Measurements from ENCODE around the gene SLK.

The SLK gene

DNA sequence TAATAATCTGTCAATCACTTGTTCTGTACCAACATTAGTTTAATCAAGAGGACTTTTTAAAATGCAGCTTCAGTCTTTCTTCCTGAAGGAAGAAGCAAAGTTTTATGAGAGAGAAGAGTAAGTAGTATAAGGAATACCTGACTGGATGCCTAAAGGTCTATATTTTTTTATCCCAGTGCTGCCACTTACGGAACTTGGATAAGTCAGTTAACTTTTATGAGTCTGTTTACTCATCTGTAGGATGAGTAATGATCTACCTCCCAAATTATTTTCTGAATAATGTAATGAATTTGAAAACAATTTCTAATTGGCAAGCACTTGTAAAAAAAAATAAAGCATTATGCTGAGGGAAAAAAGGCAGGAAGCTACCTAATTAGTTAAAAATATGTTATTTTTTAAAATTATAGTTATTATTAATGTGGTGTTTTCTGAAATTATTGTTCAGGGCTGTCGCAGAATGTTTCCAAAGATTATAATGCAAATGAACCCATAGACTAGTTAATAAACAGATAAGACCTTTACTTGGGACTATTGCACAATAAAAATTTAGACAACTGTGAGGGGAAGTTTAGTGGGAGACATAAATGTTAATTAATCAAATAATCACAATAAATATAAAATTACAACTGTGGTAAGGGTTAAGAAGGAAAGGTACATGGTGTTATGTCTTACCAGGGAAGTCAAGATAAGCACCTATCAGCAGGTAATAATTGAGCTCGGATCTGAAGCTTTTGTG is 24.6 kb downstream of the SLK start:
- DNase-seq, result no peak

DNA sequence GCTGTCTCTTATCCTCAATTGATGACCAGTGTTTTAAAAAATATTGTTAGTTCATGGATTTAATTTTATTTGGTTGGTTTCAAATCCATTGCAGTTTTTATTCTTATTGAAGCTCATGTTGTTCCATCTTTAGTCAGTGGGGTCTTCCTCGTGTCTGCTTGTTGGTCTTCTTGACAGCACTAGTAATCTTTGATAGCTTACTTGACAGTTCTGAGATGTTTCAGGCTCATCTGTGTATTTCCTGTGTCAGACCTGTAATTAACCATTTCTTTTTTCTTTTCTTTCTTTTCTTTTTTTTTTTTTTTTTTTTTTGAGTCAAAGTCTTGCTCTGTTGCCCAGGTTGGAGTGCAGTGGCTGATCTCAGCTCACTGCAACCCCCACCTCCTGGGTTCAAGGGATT is 28.2 kb downstream of the SLK start:
- no peak for DNase-seq

DNA sequence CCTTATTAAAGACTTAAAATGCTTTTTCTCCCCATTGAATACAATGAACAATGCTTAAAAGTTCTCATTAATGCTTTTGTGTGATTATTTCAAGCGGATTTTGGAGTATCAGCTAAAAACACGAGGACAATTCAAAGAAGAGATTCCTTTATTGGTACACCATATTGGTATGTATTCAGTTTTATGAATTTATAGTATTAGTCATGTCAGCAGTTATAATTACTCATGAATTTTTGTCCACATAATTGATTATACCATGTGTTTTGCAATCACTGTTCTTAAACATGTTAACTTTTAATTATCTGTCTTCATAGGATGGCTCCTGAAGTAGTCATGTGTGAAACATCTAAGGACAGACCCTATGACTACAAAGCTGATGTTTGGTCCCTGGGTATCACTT is 31.9 kb downstream of the SLK start:
- no peak for DNase-seq

DNA sequence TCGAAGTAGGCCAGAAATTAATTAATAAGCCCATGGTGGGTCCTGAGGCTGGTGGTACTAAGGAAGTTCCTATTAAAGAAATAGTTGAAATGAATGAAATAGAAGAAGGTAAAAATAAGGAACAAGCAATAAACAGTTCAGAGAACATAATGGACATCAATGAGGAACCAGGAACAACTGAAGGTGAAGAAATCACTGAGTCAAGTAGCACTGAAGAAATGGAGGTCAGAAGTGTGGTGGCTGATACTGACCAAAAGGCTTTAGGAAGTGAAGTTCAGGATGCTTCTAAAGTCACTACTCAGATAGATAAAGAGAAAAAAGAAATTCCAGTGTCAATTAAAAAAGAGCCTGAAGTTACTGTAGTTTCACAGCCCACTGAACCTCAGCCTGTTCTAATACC is 36.0 kb downstream of the SLK start:
- no peak for DNase-seq

DNA sequence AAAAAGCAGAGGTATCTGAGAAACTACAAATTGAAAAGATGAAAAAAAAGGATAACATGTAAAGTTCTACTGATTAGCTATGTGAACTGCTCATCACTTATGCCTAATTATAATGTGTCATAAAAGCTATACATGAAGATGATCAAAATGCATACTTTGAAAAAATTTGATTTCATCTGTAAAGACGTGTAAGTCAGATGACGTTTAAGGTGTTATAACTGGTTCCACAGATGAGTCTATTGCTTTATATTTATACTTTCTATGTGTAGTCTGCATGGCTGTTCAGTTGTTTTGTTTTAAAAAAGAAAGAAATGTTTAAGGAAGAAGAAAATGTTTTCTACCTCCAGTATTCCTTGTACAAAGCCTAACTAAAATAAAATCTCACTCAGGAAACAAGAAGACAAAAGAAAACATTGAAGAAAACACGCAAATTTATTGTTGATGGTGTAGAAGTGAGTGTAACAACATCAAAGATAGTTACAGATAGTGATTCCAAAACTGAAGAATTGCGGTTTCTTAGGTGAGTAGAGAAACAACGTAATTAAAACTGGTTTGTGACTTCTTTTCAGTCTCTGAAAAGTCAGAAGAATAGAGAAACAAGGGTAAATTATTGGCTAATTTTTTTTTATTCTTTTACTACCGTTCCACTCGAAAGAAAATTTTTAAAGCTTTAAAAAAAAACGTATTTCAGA is 38.4 kb downstream of the SLK start:
- no peak for DNase-seq

DNA sequence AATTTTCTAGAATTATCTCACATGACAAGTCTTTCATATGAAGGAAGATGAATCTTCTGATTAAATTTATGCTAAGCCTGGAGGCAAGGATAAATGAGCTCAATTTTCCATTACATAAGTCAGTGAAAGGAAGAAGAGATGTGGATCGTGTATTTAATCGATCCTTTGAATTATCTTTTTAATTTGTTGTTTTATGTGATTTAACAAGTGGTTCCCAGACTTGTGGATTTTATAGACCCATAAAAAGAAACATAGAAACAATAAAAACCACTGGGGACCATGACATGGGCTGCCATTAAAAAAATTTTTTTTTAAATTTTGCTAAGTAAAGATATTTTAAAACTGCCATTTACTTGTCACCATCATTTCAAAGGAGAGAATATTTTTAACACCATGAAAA is 45.0 kb downstream of the SLK start:
- no peak for DNase-seq

DNA sequence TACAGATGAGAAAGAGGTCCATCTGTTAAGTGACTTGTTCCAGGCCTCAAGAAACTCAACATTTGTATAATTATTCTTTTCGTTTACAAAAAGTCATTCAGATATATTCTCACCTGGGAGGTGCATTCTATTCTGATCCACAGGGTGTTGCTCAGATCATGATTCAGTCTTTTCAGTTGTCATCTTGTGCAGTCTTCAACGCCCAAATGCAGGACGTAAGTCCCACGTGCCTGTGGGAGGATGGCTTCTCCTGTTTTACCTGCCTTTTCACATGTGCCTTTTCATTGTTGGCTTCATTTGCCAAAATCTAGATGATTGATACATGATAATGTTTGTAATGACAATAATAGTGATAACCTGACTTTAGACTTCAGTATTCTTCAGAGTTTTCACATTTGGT is 46.5 kb downstream of the SLK start:
- no peak for DNase-seq

DNA sequence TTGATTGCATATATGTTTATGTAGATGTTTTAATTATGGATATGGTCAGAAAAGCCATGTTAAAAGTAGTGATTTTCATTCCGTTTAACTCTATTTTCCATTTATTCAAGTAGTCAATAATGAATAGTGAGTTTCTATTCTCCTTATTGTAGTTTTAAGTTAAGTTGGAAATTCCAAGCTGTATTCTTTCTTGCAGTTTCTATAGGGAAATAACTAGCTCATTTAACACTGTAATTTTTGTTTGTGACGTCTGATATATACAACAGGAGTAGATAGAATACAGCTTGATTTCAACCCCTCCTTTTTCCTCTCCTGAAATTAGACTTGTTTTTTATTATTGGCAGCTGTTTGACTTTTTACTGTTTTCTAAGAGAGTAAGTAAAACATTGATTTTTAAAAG is 47.2 kb downstream of the SLK start:
- DNase-seq, result no peak

DNA sequence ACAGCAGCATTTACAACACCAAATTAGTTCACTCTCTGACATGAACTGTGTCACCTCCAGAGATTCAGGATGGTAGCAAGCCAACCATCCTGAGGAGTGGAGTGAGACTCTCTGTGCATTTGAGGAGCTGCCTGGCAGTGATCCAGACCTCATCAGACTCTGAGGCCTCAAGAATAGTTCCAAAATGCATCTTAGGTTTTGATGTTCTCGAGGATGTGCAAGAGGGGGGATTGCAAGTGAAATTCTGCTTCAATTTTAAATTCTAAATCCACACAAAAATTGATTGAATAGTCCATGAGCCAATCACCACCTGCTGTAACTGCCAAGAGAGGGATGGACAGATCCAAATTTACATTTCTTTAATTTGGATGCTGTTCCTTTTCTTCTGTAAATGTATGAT is 49.7 kb downstream of the SLK start:
- no peak for DNase-seq

DNA sequence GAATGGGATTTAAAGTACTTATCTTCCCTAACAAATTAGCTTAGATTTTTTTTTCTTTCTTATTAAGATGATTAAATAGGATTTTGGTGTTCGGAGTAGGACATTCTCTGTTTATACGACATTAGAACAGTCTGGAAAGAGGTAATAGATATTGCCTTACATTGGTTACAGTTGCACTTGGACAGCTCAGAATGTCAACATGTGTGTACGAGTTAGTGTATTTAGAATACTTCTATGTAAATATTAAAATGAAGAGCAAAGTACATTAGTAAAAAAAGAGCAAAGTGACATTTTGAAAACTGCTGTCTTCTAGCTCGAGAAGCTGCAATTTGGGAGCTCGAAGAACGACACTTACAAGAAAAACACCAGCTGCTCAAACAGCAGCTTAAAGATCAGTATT is 51.5 kb downstream of the SLK start:
- DNase-seq, result no peak

DNA sequence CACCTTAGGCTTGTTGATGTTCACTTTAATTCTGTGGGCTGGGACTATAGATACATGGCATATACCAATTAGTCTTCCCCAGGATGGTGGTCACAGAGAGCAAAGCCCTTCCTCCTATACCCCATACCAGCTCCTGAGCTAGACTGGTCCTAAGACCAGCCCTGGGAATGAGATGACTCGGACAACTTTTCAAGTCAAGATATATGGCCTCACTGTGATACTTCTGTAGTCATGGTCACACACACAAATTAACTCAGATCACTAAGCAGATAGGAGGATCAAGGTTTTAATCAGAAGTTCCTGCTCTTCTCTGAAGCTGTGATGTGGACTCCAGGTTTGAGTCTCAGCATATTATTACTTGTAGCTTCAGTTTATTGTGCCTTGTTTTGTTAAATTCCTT is 53.1 kb downstream of the SLK start:
- DNase-seq, result no peak

DNA sequence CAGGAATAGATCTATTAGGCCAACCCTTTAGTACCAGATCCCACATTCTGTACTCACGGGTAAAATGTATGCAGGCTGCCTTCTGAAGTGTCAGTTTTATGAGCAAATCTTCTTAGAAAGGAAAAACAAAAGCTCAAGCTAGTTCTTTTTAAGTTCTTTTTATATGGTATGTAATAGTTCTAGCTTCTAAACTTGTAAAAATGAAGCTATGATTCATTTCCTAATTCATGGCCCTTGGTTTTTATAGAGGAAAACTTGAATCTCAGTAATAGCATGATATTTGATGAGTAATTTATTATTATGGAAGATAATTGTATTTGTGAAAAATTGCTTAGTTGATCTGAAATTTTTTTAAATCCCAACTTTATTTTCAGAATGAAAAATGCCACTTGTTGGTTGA is 54.3 kb downstream of the SLK start:
- no peak for DNase-seq

DNA sequence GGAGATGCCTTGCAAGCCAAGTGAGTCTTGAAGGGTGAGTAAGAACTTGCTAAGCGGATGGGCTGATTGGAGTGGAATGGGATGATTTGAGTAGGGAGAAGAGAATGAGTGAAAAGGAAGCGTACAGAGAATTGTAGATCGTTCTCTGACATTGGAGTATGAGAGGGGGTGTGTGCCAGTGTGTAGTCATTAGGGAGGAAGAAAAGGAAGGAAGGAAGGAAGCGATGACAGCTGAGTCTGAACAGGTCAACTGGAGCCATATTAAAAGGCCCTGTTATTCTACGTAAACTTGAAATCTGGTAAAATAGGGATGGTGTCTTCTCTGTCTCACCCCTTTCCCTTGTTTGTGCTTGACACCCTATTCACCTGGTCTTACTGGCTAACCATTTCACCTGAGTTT is 55.1 kb downstream of the SLK start:
- DNase-seq, result no peak

DNA sequence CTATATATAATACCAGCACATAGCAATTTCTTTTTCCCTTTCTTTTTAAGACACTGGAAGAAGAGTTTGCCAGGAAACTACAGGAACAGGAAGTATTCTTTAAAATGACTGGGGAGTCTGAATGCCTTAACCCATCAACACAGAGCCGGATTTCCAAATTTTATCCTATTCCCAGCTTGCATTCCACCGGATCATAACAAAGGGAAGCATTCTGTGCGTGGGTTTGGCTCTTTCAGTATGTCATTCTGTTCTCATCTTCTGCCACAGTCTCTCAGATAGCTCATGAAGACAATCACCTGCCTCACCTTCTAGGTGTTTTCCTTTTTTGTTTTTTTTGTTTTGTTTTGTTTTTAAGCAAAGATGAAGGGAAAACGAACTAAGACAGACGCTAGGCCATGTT is 58.6 kb downstream of the SLK start:
- DNase-seq, result no peak

DNA sequence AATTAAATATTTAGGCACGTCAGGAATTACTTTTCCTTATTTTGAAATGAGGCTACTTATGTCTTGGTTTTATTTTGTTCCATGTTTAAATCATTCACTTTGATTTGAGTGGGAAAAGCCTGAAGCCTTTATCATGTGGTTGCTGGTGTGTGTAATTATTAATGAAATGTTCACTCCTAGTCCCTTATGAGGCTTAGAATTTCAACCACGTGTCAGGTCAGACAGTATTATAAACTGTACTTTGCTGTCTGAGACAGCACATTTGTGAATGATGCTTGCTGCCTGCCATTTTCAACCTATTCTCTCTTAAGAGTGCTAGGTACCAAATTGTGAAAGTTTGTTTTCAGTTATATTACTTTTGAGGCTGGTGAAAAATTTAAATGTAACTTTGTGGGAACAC is 59.8 kb downstream of the SLK start:
- DNase-seq, result no peak

DNA sequence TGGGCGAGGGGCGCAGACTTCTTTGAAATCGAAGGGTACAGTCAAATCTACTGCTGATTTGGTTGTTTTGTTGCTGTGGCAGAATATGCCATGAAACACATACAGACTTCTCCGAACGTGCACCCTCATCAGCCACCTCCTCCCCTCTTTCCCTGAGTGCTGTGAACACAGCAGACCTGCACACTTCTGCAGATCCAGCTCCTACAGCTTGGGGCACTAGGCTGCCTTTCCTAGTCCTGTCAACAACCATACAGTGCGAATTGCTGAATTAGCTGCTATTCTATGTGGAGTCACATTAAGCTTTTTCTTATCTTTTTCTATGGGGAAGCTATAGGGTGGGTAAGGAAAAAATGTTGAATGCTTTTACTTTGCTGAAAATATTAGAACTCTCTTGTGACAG is 61.2 kb downstream of the SLK start:
- no peak for DNase-seq

DNA sequence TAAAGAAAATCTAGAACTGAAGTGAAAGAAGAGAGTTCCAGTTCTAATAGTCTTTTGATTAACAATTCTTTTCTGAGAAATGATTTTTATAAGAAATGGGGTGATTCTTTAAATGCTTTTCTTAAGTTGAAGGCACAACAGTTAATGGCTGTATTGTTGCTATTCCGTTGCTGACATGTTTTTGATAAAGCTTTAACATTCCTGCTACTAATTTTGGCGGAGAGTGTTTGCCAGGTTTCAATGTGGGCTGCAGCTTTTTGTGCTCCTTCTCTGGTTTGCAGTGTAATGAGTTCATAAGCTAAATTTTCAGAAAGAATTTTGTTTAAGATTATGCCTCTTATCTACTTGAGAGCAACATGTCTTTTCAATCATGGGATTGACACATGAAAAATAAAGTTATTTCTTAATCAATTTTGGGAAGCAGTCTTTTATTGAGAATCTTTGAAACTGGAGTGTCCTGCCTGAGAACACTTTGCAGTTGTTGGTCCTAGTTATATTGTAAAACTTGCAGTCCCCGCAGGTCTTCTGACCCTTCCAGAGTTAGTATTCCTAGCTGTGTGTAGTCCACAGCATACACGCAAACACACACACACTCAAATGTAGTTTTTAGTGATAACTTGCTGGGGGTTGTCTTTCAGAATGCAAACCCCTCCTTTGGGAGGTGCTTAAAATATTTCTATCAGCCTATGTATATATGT is 62.0 kb downstream of the SLK start:
- DNase-seq, result no peak

DNA sequence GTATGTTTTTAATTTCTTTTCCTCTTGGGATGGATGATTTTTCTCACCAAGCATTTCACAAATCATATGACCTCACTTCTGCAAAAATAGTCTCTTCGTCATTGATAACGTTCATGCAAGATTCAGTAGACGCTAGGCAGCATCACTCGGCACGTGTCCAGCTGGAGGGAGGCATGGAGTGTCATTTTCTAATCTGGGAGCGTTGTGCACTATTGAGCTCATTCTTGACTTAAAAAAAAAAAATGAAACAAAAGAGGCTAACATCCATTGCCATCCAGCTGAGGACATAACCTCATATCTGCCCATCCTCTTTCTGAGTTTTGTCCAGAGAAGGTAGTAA is 62.6 kb downstream of the SLK start:
- DNase-seq, result no peak

DNA sequence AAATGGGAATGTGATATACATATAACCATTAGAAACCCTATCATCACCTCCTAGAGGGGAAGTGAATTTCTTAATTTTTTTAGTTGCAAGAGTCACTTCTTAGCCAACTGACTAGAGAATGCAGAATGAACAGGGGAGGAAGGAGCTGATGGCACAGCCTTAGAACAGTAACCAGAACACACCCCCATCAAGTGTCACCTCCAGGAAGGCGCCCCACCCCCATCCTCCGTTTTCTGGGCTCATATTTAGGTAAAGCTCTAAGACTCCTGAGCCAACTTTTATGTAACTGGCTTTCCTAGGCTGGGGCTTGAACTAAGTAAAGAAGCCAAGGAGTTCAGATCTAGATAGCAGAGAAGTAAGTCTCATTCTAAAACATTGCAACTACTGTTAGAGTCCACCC is 64.7 kb downstream of the SLK start:
- no peak for DNase-seq

DNA sequence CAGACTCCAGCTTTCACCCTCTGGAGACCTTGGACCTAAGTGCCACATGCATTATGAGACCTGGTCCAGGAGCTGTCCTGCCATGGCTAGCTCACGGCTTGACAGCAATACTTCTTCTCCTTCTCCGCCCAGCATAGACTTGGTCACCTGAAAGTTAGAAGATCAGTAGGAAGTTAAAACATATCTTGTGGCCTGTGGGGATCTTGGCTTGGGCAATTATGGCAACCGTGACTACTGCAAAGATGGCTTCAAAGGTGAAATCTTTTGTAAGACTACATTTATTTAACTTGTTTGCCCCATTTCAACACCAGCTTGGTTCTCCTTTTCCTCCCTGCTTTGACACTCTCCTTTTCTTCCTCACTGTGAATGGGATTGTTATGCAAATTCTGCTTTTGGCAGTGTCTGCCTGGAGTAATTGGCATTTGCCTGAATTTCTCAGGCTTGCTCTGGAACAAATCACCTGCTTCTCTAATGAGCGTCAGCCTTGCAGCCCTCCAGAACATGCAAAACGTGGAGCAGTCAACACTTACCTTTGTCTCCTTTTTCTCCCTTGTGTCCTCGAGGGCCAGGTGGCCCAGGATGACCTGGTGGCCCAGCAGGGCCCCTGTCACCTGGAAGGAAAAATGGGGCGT is 65.3 kb downstream of the SLK start:
- DNase-seq, result no peak

DNA sequence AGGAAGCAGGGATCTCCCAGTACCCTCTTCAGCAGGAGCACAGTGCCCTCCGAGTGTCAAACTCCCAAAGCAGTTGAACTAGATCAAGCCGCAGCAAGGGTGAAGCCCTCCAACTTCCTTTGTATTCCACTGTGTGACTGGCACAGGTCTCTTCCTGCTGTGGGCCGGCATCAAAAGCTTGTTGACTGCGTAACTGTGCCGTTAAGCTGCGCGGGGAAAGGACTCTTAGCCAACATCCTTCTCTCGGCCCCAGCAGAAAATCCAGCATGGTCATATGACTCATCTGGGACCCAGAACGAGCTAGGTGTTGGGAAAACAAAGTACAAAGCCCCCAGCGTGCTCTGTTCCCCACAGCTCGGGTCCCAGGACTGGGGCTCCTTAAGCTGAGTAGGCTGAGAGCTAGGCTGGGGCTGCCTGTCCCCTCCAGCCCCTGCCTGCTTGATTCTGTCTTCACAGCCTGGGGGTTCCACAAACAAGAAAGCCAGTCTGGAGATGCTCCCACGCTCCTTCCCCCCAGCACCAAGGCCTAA is 66.5 kb downstream of the SLK start:
- no peak for DNase-seq

DNA sequence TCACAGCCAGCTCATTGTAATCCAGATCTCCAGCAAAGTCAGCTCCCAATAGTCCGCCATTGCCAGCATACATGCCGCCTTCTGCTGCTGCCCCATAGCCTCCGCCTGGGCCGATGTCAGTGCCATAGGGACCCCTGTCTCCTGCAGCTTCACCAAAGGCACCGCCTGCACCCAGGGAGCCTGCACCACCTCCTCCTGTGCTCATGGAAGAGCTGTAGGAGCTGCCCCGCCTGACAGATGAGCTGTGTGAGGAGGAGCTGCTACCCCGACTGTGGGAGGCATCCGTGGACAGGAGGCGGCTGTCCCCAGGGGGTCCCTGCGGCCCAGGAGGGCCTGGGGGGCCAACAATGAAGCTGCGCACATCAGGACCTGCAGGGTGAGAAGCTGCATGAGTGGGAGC is 67.0 kb downstream of the SLK start:
- DNase-seq, result no peak

DNA sequence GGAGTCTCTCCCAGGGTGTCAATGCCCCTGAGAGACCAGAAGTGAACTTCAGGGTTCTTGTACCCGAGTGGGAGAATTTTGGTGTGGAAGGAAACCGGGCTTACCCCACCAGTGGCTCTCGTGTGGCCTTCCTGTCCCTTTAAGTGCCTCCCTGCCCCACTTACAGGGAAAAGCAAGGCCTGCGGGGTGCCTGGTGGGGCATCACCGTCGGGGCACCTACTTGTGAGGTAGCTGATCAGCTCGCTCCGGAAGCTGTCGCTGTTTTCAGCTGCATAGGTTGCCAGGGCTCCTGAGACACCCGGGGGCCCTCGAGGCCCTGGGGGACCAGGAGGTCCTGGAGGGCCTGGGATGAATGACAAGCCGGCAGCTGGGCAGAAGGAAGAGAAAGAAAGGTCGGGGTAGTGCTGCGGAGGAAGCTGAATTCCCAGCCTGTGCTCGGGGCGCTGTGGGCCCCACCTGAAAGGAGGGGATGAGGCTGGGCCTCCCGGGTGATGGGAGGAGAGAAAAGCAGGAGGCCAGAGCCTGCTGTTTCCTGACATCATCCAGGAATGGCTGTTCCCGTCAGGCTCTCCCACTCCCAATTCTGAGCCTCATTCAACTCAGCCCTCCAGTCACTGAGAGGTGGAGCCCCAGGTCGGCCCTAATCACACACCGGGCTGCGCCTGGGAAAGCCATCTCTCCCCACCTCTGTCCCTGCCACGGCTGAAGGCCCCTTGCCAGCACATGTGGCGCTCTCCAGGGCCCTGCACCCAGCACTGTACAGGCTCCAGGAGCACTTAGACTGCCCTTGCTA is 67.7 kb downstream of the SLK start:
- no peak for DNase-seq
